C4-2B (cell line): Measurements from ENCODE around the gene PRDM15.

Source experiments
- H3K27ac ChIP-seq: fragments of 450-650 bp; 2 replicates; pipeline ENCODE4 v1.5.1; 2017
- CTCF ChIP-seq: fragments of 450-650 bp; conservative IDR thresholded peaks from 2 replicates; pipeline ENCODE4 v1.5.1; 2017; ENCODE audit warnings: mild to moderate bottlenecking
- ZFX ChIP-seq: fragments of 450-650 bp; IDR thresholded peaks from 2 replicates; pipeline ENCODE4 v1.6.1; 2017

The PRDM15 gene

GRCh38 chr21:41852151-41852928 lies 26.8 kb downstream of the PRDM15 start:
- no peak overlapping the region for H3K27ac ChIP-seq
- TF ChIP-seq CTCF = no peak
- TF ChIP-seq ZFX = no peak

GRCh38 chr21:41851090-41851790 lies 27.9 kb downstream of the PRDM15 start:
- TF ChIP-seq CTCF (no peak), ZFX (no peak)

GRCh38 chr21:41850085-41850484 lies 29.1 kb downstream of the PRDM15 start:
- TF ChIP-seq CTCF (no peak), ZFX (no peak)

More at GRCh38 chr21:41851090-41851790, 27.9 kb downstream of the PRDM15 start:
- H3K27ac ChIP-seq = no peak overlapping the region

GRCh38 chr21:41848958-41849580 lies 30.1 kb downstream of the PRDM15 start:
- H3K27ac ChIP-seq = peak overlapping the region; percentile 4; the same call in 1 of the 2 replicates
- TF ChIP-seq CTCF (no peak), ZFX (no peak)

More at GRCh38 chr21:41850085-41850484, 29.1 kb downstream of the PRDM15 start:
- H3K27ac ChIP-seq = no peak overlapping the region

- H3K27ac ChIP-seq = no peak overlapping the region; the same call in 1 of the 2 replicates
- TF ChIP-seq ZFX (no peak), CTCF (no peak)
Measured at GRCh38 chr21:41848533-41848932, 30.6 kb downstream of the PRDM15 start.

GRCh38 chr21:41847066-41847804 lies 31.9 kb downstream of the PRDM15 start:
- no peak overlapping the region for H3K27ac ChIP-seq
- TF ChIP-seq ZFX = no peak
- no peak for TF ChIP-seq CTCF
